GM23338 (cell line): ENCODE results near the gene PXDN. TPM values are rescaled to one million over a fixed set of nuclear protein-coding genes. Genes with fewer than 3 reads are reported as not detected.

ENCODE experiments used
- CTCF ChIP-seq, 2 experiments: fragments of 200-600 bp in 1 of 2; sonication (generic) in 1 of 2; conservative IDR thresholded peaks; 2 replicates each; pipeline versions ENCODE4 v1.5.1 to v1.6.1; 2016 to 2017; ENCODE audit warnings: antibody characterized with exemption in 2 of 2, low read depth in 2 of 2, mild to moderate bottlenecking in 2 of 2, moderate library complexity in 1 of 2
- EZH2phosphoT487 ChIP-seq: fragments of 200-600 bp; sonication (generic); IDR thresholded peaks from one replicate; pipeline ENCODE4 v1.8.1; 2018; ENCODE audit warnings: antibody characterized with exemption; ENCODE audit not compliant: unreplicated experiment
- POLR2AphosphoS5 ChIP-seq: IDR thresholded peaks from 2 replicates; pipeline ENCODE4 v1.6.1; 2016; ENCODE audit warnings: antibody characterized with exemption, low read depth
- STAT1 ChIP-seq: IDR thresholded peaks from one replicate; pipeline ENCODE4 v1.6.1; 2016; ENCODE audit warnings: antibody characterized with exemption; ENCODE audit not compliant: unreplicated experiment
- ZNF114 ChIP-seq: fragments of 250-450 bp; sonication (Bioruptor Pico); IDR thresholded peaks from 2 replicates; pipeline ENCODE4 v1.5.0; 2020; ENCODE audit warnings: mild to moderate bottlenecking, moderate library complexity
- ZNF331 ChIP-seq: fragments of 250-450 bp; sonication (Bioruptor Pico); IDR thresholded peaks from 2 replicates; pipeline ENCODE4 v1.5.0; 2020; ENCODE audit warnings: low read depth, mild to moderate bottlenecking, moderate library complexity
- ZNF462 ChIP-seq: fragments of 250-450 bp; sonication (Bioruptor Pico); IDR thresholded peaks from 2 replicates; pipeline ENCODE4 v1.5.0; 2020; ENCODE audit warnings: mild to moderate bottlenecking, moderate library complexity
- polyA plus RNA-seq: library from polyadenylated mRNA; unstranded; fragments of >200 nt; fragmentation: Nextera tagmentation; extraction: Ambion mirVana; gene quantifications from 2 replicates; pipeline ENCODE4 v1.2.1, GENCODE V29; 2016
- total RNA-seq: library from RNA; depleted of rRNA; stranded (reverse); fragments of >200 nt; shearing (Covaris generic); gene quantifications from 2 replicates; pipeline ENCODE4 v1.2.3, GENCODE V29; 2014

The PXDN gene
- total and polyA plus RNA-seq, 2 experiments from 2014 or later: 42.2 to 225 TPM

DNA sequence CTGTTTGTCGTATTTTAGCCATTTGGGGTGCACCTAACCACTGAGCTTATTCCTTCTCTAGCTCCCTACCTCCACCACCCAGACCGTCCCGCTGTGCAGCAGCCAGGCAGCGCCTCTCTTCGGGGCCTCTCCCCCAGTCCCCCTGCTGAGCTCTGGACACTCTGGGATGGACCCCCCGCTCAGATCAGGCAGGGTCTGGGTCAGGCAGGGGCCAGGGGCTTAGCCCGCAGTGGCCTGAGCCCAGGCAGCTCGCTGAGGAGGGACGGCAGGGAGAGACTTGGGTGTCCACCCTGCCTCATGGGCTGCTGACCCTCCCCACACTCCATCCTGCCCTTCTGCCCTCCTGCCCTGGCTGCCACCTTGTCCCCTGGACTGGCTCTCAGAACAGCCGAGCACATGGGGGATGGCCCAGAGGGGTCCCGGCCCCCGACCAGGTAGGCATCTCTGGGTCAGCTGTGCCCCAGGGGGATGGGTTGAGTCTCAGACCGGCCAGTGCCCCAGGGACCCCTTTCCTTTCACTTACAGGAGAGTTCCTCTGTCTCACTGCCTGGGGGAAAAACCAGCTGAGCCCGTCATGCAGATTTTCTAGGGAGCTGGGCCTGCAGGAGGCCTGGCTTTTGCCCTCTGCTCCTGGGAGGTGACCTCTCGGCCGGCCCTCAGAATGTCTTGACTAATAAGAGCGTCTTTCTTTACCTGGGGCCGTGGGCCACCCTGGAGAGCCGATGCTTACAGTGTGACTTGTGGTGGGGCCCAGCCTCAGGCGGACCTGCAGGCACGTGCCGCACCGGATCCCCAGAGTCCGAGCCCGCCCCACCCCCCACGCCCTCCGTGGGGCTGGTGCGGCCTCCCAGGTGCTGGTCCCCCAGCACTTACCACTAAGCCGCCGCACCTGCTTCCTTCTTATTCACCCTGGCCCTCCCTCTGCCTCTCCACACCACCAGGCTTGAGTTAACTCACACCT lies 22.8 kb upstream of the PXDN start (continued):
- TF ChIP-seq ZNF462 (CRISPR knock-in tag) (no peak), ZNF331 (no peak), STAT1 (no peak), CTCF (conservative IDR thresholded peaks at IDR 0.05; ENCODE audit: low read depth in 2 of 2) (no peak), POLR2AphosphoS5 (no peak), ZNF114 (CRISPR knock-in tag) (no peak), EZH2phosphoT487 (no peak)
